SH-SY5Y (cell line): ENCODE data around the gene KIF14.

Experiments used
- GATA2 ChIP-seq: IDR thresholded peaks from 2 replicates; pipeline ENCODE4 v1.6.1; 2011; ENCODE audit warnings: mild to moderate bottlenecking, low read depth, low read length
- GATA3 ChIP-seq: IDR thresholded peaks from 2 replicates; pipeline ENCODE4 v1.6.1; 2011; ENCODE audit warnings: low read depth, mild to moderate bottlenecking, low read length, moderate library complexity

The KIF14 gene

DNA sequence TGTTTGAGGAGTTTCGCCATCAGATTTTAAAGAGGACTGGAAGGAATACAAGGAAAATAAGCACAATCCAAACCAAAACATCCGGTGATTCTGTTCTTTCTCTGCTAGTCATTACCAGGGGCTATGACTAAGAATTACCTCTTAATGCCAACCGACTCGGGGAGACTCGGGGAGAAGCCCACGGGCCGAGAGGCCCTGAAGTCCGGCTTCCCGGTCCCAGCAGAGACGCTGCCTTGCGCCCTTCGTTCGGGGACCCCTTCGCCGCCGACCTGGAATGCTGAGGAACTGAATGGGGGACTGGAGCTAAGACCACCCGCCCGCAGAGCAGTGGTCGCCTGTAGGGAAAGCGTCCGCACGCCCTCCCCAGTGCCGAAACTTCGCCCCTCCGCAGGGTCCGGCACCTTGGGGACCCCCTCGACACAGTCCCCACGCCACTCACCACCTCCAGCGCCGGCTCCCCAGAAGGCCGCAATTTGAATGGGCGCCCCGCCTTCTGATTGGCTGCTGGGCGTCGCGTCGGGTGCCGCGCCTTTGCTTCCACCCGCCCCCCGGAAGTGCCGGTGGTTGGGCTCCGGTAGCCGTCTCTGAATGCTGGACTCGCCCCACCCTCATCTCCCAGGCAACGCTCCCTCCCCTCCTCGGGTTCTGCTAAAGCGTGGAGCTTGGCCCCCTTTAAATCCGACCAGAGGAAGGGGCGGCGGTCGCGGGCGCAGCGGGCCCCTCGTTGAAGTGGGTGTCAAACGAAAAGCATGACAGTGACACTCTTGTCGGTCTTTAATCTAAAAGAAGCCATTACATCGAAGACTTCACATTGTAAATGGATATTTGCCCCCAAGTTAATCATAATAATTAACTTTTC, at the start of gene KIF14:
Gene KIF14 (minus strand): TSS at position 479 of the 859 bp plus-strand sequence. CDS start 2,028 bp downstream, outside the sequence.
- no peak for TF ChIP-seq GATA3
- TF ChIP-seq GATA2, result no peak

DNA sequence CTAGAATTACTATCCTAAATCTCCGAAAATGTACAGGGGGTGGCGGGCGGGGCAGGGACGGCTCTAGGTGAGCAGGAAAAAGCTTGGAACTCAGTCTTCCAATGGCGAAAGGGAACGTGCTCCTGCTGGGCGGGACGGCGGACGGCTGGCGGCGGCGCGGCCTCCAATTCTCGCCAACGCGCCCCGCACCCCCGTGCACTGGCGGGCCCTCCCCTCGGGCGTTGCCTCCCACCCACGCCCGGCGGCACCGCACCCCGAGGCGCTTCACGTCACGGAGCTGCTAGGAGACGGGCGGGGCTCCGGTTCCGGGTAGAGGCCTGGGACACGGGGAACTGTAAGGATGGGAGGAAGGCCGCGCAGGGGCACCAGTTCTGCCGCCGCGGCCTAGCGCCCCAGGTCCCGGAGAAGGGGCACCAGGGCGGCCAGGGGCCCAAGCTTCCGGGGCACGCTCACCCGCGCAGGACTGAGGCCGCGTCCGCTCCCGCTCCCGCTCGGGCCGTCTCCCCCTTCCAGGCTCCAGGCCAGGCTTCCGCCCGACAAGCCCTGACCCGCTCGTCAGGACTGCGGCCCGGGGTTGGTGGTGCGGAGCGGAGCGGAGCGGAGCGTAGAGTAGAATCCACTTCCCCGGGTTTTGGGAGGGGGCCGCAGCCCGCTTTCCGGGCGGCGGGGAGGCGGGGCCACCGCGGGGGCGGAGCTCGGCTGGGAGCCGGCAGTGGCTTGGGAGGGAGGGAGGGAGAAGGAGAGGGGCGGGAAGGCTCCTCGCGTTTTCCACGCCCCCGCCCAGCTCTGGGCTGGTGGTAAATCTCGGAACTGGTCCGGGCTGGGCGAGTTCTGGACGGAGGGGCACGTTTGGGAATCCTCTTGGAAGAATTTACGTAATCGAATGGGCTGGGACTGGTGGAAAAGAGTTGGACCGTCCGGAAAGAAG, 49.0 kb upstream of the KIF14 start, which contains the start of gene DDX59:
Gene DDX59 (minus strand): TSS at position 594 of the 928 bp plus-strand sequence. CDS start 3,167 bp downstream, outside the sequence.
- TF ChIP-seq GATA2, result no peak
- TF ChIP-seq GATA3, result no peak

- peak; percentile 42; the same call in 1 of the 2 replicates for TF ChIP-seq GATA3
- peak; percentile 61 for TF ChIP-seq GATA2
These were observed 48.2 kb upstream of the KIF14 start for GRCh38 chr1:200668514-200669313.

GRCh38 chr1:200666309-200666708, 45.8 kb upstream of the KIF14 start:
- TF ChIP-seq GATA2, result no peak
- TF ChIP-seq GATA3, result no peak

GRCh38 chr1:200665861-200666260, 45.3 kb upstream of the KIF14 start:
- TF ChIP-seq GATA3, result no peak
- no peak for TF ChIP-seq GATA2

- no peak for TF ChIP-seq GATA3
- TF ChIP-seq GATA2, result no peak
These were observed 40.2 kb upstream of the KIF14 start for GRCh38 chr1:200660719-200661118.

DNA sequence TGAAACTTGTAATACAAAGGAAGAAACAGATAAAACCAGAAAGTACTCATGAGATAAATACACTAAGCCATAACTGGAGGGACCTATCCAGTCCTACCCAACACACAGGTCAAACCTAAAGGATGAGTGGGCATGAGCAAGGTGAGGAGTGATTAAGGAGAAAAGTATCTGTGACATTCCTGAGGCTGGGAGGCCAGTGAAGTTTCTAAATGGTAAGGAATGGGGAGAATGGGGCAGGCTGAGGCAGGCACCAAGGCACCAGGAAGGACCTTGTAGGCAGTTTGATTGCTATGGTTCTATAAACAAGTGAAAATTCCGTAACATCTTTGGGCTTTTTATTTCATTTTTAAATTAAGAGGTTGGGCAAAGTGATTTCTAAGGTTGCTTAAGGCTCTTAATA, 38.7 kb upstream of the KIF14 start:
- TF ChIP-seq GATA2 (no peak), GATA3 (no peak)

DNA sequence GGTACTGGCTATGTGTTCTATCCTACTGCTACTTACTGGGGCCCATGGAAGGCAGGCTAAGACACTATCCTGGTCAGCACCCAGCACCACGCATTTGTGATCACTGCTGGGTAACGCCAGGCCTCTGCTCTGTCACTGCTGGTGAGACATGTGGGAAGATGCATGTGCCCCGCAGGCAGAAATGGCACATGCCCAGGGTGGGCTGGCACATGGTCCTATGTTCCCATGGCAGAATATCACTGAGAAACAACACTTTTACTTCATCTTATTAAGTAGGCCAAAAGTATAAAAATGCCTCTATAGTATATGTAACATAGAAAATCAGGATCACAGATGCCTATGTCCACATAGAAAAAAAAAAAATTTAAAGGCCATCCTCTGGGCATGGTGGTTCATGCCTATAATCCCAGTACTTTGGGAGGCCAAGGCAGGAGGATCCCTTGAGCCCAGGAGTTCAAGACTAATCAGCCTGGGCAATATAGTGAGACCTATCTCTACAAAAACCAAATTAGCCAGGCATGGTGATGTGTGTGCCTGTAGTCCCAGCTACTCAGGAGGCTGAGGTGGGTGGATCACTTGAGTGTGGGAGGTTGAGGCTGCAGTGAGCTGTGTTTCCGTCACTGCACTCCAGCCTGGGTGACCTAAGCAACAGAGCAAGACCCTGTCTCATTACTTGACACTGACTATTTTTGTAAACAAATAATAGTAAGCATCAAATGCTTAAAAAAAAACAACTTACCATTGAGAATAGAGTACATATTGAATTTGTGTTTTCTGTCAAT, 37.7 kb upstream of the KIF14 start:
- TF ChIP-seq GATA3 (no peak), GATA2 (no peak)

GRCh38 chr1:200654660-200655059, 34.1 kb upstream of the KIF14 start:
- TF ChIP-seq GATA2 (no peak), GATA3 (no peak)

DNA sequence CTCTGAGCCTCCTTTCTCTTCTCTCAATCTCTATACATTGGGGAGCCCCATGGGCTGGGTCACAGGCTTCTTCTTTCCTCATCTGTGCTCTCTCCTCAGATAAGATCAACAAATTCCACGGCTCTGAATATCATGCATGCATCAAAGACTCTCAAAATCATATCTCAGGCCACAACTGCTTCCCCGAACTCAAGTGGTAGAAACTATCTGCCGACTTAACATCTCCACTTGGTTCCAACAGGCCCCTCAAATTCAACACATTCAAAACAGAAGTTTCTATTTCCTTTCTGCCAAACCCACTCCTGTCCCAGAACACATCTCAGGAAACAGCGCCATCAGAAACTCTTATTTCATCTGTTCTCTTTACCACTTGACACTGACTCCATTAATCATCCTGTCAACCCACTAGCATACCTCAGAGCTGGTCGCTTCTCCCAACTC, 32.5 kb upstream of the KIF14 start:
- TF ChIP-seq GATA3, result no peak
- no peak for TF ChIP-seq GATA2

GRCh38 chr1:200652378-200652777, 31.8 kb upstream of the KIF14 start:
- no peak for TF ChIP-seq GATA2
- no peak for TF ChIP-seq GATA3

- no peak for TF ChIP-seq GATA3
- TF ChIP-seq GATA2, result no peak
These were observed 26.0 kb upstream of the KIF14 start for GRCh38 chr1:200646515-200646914.

- TF ChIP-seq GATA3 (no peak), GATA2 (no peak)
These were observed 23.5 kb upstream of the KIF14 start for GRCh38 chr1:200644021-200644420.

DNA sequence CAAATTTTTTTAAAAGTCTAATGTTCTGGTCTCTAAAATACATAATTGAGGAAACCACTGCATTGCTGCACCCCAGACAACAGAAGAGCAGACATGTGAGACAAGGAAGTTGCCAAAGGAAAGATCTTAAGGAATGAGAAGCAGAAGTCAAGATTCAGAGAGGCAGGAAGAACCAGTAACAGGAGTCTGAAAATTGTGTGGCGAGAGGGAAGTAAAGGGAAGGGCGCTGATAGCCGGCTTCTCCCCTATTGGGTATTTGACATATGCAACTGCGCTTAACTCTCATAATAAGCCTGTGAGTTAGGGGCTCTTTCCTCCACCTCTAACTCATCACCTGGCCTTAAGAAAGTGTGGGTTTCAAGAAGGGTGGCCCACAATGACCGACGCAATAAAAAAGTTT, 21.9 kb upstream of the KIF14 start:
- no peak for TF ChIP-seq GATA2
- TF ChIP-seq GATA3, result no peak
